Esophagus muscularis mucosa (tissue), 4 donors: ENCODE measurements around the gene HOMEZ.

Experiments used
- EP300 ChIP-seq: sonication (generic); formaldehyde crosslinking; IDR thresholded peaks from one replicate; pipeline ENCODE4 v1.6.1; 2017; ENCODE audit warnings: antibody characterized with exemption
- POLR2A ChIP-seq: fragments of 450-650 bp; IDR thresholded peaks from one replicate; pipeline ENCODE4 v1.6.1; 2017; ENCODE audit warnings: antibody characterized with exemption, moderate library complexity, mild to moderate bottlenecking, low read depth
- TF ChIP-seq, protein P1 (sequence below), 3 experiments: fragments of 200-600 bp in 2 of 3; fragments of 450-650 bp in 1 of 3; sonication (generic) in 2 of 3; IDR thresholded peaks; one replicate each; pipeline ENCODE4 v1.5.1; 2017 to 2019; ENCODE audit warnings: antibody characterized with exemption in 3 of 3, mild to moderate bottlenecking in 2 of 3, moderate library complexity in 1 of 3

DNA sequence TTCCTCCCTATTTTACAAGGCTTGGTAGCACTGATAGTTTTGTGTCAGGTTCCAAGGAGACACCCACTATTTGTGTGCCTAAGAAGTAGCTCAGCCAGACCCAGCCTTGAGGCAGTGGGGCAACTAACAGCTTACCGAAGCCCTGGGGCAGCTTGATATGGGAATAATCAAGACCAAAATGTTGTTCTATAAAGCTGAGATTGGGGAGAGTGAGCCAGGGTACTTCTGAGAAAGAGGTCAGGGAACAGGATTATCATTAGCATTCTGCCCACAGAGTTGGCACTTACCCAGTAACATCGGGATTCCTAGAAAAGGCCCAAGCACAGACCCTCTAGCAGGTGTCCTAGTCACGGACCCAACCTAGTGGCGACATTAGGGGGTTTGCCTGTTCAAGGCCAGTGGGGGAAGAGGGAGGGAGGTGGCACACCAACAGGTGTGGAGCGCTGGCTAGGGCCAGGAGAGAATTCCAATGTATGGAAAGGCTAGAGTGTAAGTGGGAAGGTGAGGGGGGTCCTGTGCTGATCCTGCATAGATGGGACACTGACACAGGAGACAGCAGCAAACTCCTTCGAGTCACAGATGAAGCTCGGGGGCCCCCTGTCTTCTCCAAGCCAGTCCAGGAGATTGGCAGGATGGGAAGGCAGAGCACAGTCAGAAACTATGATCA, 11.8 kb upstream of the HOMEZ start:
- TF ChIP-seq, protein P1, sequence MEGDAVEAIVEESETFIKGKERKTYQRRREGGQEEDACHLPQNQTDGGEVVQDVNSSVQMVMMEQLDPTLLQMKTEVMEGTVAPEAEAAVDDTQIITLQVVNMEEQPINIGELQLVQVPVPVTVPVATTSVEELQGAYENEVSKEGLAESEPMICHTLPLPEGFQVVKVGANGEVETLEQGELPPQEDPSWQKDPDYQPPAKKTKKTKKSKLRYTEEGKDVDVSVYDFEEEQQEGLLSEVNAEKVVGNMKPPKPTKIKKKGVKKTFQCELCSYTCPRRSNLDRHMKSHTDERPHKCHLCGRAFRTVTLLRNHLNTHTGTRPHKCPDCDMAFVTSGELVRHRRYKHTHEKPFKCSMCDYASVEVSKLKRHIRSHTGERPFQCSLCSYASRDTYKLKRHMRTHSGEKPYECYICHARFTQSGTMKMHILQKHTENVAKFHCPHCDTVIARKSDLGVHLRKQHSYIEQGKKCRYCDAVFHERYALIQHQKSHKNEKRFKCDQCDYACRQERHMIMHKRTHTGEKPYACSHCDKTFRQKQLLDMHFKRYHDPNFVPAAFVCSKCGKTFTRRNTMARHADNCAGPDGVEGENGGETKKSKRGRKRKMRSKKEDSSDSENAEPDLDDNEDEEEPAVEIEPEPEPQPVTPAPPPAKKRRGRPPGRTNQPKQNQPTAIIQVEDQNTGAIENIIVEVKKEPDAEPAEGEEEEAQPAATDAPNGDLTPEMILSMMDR (IDR thresholded peaks at IDR 0.05) = no peak
- TF ChIP-seq POLR2A = no peak
- no peak for TF ChIP-seq EP300
